T-helper 1 cell (primary cell): ENCODE results near the gene SQSTM1.

Source experiments
- DNase-seq, 5 donors: peaks; one replicate each; pipeline ENCODE4 v3.0.0-alpha.2; 2012 to 2020

SQSTM1 gene

GRCh38 chr5:179874536-179875292, 54.0 kb downstream of the SQSTM1 start:
- DNase-seq, result no peak

- DNase-seq, result no peak
Observed at GRCh38 chr5:179875741-179876609, 55.3 kb downstream of the SQSTM1 start.

GRCh38 chr5:179876610-179876952, 55.9 kb downstream of the SQSTM1 start:
- DNase-seq, result no peak

- no peak for DNase-seq
Observed at GRCh38 chr5:179878222-179879002, 57.7 kb downstream of the SQSTM1 start.

- no peak for DNase-seq
Observed at GRCh38 chr5:179879003-179879689, 58.4 kb downstream of the SQSTM1 start.

- DNase-seq, result no peak
Observed at GRCh38 chr5:179879690-179880010, 58.9 kb downstream of the SQSTM1 start.

GRCh38 chr5:179880066-179880650, 59.5 kb downstream of the SQSTM1 start:
- DNase-seq, result no peak

GRCh38 chr5:179880848-179881590, 60.3 kb downstream of the SQSTM1 start:
- no peak for DNase-seq

GRCh38 chr5:179882338-179882737, 61.6 kb downstream of the SQSTM1 start:
- DNase-seq, result no peak

- DNase-seq, result no peak
Observed at GRCh38 chr5:179883163-179883562, 62.5 kb downstream of the SQSTM1 start.

- DNase-seq, result no peak
Observed at GRCh38 chr5:179885491-179886090, 64.9 kb downstream of the SQSTM1 start.

- DNase-seq, result no peak
Observed at GRCh38 chr5:179886190-179886911, 65.6 kb downstream of the SQSTM1 start.

GRCh38 chr5:179887095-179887494, 66.4 kb downstream of the SQSTM1 start:
- DNase-seq, result no peak
